C4-2B (cell line): ENCODE results near the gene WDR18.

ENCODE experiments used
- ZFX ChIP-seq: fragments of 450-650 bp; IDR thresholded peaks from 2 replicates; pipeline ENCODE4 v1.6.1; 2017
- TF ChIP-seq, protein P1 (sequence below): fragments of 450-650 bp; conservative IDR thresholded peaks from 2 replicates; pipeline ENCODE4 v1.5.1; 2017; ENCODE audit warnings: mild to moderate bottlenecking

DNA sequence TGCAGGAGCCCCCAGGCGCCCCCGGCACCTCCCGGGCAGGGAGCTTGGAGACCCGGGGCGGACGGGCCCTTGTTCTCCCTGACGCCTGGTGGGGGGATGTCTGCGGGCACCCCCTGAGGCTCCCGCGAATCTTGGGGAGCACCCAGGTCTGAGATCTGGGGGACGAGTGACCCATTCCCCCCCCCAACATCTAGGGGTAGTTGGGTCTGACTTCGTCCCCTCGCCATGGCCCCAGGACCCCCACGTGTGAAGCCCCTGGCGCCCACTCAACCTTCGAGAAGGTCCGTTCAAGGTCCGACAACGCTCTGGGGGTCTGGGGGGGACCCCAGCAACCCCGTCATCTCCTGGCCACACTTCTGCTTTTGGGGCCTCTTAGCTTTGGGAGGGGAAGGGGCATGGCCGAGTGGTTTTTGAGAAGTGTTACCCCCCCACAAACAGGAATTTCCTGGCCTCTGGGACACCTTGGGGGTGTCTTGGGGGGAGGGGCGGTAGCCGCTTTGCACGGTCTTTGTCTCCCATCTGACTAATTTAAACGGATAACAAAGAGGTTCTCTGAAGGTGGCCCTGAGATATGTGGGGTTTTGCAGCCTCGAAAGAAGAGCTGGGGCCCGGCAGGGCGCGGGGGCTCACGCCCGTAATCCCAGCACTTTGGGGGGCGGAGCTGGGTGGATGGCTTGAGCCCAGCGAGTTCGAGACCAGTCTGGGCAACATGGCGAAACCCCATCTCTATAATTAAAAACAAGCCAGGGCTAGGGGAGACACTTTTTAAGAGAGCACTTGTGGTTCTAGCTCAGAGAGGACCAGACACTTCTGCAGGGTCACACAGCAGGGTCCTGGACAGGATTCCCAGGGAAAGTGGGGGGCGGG lies 42.9 kb downstream of the WDR18 start:
- TF ChIP-seq, protein P1, sequence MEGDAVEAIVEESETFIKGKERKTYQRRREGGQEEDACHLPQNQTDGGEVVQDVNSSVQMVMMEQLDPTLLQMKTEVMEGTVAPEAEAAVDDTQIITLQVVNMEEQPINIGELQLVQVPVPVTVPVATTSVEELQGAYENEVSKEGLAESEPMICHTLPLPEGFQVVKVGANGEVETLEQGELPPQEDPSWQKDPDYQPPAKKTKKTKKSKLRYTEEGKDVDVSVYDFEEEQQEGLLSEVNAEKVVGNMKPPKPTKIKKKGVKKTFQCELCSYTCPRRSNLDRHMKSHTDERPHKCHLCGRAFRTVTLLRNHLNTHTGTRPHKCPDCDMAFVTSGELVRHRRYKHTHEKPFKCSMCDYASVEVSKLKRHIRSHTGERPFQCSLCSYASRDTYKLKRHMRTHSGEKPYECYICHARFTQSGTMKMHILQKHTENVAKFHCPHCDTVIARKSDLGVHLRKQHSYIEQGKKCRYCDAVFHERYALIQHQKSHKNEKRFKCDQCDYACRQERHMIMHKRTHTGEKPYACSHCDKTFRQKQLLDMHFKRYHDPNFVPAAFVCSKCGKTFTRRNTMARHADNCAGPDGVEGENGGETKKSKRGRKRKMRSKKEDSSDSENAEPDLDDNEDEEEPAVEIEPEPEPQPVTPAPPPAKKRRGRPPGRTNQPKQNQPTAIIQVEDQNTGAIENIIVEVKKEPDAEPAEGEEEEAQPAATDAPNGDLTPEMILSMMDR: no peak
- TF ChIP-seq ZFX: no peak
